ENCODE measurements around the gene LSM4. TPM values are rescaled to one million over a fixed set of nuclear protein-coding genes. Genes with fewer than 3 reads are reported as not detected.
A peak's percentile ranks its signal among the peaks of the same experiment; 100 is the strongest.

The LSM4 gene
- total and polyA plus RNA-seq, 2 of the 13 experiments (the other 11 are each of a cell fraction or from before 2014, with no cell fraction given) = 65.8 to 166 TPM

DNA sequence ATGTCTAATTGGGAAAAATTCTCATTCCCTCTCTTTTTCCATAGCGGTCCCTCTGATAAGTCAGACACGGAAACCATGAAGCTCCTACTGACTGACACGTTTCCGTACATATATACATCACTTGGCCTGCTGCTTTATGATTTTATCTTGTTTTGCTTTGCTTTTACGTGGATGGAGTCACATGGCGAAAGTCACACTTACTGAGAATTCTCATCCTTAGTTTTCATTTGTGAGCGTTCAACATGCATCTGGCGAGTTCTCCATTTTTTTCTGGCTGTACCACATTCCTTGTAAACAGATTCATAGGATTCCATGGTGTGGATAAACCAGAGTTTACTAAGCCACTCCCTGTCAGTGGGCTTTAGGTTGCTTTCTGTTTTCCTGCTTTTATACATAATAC is 38.8 kb upstream of the LSM4 start:
- no peak for ATAC-seq
- no peak for TF ChIP-seq TOPORS (CRISPR knock-in tag; IDR thresholded peaks at IDR 0.05)
- TF ChIP-seq FOXP1 (IDR thresholded peaks at IDR 0.05) = no peak
- no peak for TF ChIP-seq FOXP1 (CRISPR knock-in tag; IDR thresholded peaks at IDR 0.05)
- TF ChIP-seq REPIN1 (CRISPR knock-in tag; IDR thresholded peaks at IDR 0.05; ENCODE audit: borderline replicate concordance, low read depth) = no peak
- TF ChIP-seq GATAD2A (CRISPR knock-in tag; IDR thresholded peaks at IDR 0.05) = no peak
- TF ChIP-seq ZNF136 (CRISPR knock-in tag; IDR thresholded peaks at IDR 0.05; ENCODE audit: low read depth) = no peak
- no peak for TF ChIP-seq GLI4 (CRISPR knock-in tag; IDR thresholded peaks at IDR 0.05; ENCODE audit: borderline replicate concordance)
- no peak for TF ChIP-seq RBAK (CRISPR knock-in tag; IDR thresholded peaks at IDR 0.05)
- TF ChIP-seq ZNF749 (CRISPR knock-in tag; IDR thresholded peaks at IDR 0.05; ENCODE audit: borderline replicate concordance) = no peak
- TF ChIP-seq ZNF780A (CRISPR knock-in tag; IDR thresholded peaks at IDR 0.05) = no peak
- TF ChIP-seq, protein P1, sequence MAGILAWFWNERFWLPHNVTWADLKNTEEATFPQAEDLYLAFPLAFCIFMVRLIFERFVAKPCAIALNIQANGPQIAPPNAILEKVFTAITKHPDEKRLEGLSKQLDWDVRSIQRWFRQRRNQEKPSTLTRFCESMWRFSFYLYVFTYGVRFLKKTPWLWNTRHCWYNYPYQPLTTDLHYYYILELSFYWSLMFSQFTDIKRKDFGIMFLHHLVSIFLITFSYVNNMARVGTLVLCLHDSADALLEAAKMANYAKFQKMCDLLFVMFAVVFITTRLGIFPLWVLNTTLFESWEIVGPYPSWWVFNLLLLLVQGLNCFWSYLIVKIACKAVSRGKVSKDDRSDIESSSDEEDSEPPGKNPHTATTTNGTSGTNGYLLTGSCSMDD (CRISPR knock-in tag; IDR thresholded peaks at IDR 0.05) = no peak
- H2AFZ ChIP-seq (ENCODE audit: low read length) = no peak overlapping the region
- no peak overlapping the region for H3K4me3 ChIP-seq (replicated peaks in 1 of 3; ENCODE audit: insufficient read depth in 1 of 3, low read depth in 2 of 3, low read length in 3 of 3)
- WGBS (ENCODE audit: low lambda C conversion rate) = 96% methylated on average over 8 of the region's 8 CpGs
- H4K20me1 ChIP-seq (ENCODE audit: insufficient read depth, low read length) = no peaks in the 10 kb centered on the region
- peak overlapping the region; percentile 13 for H3K27ac ChIP-seq (ENCODE audit: extremely low read length, insufficient read depth, low read length)
- peaks cover 22 to 61% of the 10 kb centered on the region in 2 experiments for H3K36me3 ChIP-seq (replicated peaks in 1 of 2; ENCODE audit: control insufficient read depth in 1 of 2, insufficient read depth in 2 of 2, low read length in 2 of 2)
- in situ Hi-C loops (cut with HindIII; ENCODE audit: extremely low pct_ligation_motif_present, low pct_unique_long_range_greater_than_20kb) = no loop called here
- no peak overlapping the region for H3K9ac ChIP-seq (ENCODE audit: insufficient read depth, low read depth, low read length)
- POLR2A ChIA-PET = interaction anchor here (4.9 to 17.4 kb wide), 2 partner anchors 12 to 24 kb away, joined by 56 to 514 read pairs; partner anchors contain the start of gene GDF15
- H3K79me2 ChIP-seq (ENCODE audit: insufficient read depth, low read length) = peaks cover 5% of the 10 kb centered on the region
- no peak for DNase-seq (ENCODE audit: low spot score)
- peaks cover 65% of the 10 kb centered on the region for H3K4me1 ChIP-seq (ENCODE audit: insufficient read depth, low read length)
- intact Hi-C loops (cut with micrococcal nuclease; ENCODE audit: unreplicated experiment) = no loop called here
- no peaks in the 10 kb centered on the region; a peak in 1 of 5 replicates for H3K27me3 ChIP-seq (ENCODE audit: control insufficient read depth in 1 of 2, insufficient read depth in 2 of 2, low read length in 2 of 2)
- CTCF ChIA-PET (ENCODE audit: low intra/inter-chr PET ratio, low total read pairs) = no interaction called here
- no peak overlapping the region for H3K4me2 ChIP-seq (ENCODE audit: low read depth, low read length)
- BruUV-seq (replicated peaks) = no TSS peak
- no peak for FAIRE-seq
- no peaks in the 10 kb centered on the region for H3K9me3 ChIP-seq (ENCODE audit: low read length)
